Measurements from ENCODE around the gene ATP1B2.

Gene ATP1B2

GRCh38 chr17:7688808-7689316, 38.1 kb downstream of the ATP1B2 start:
- peak overlapping the region; percentile 66 for H3K4me3 ChIP-seq (ENCODE audit: low read depth, low read length)
- TF ChIP-seq CTCF (IDR thresholded peaks at IDR 0.05; ENCODE audit: insufficient read depth, low read length, missing control alignments), result no peak
- DNase-seq (ENCODE audit: low read depth, low spot score), result no peak
- ChIA-PET CTCF (interaction anchor here (0.7 to 9.5 kb wide), 23 partner anchors 11 to 175 kb away, joined by 3 to 201 read pairs (median 14); partner anchors contain the start of genes ATP1B2, MPDU1, SAT2 and SHBG), POLR2A (interaction anchor here (0.6 to 2.2 kb wide), 3 partner anchors 28 to 126 kb away, joined by 4 to 15 read pairs (median 4); no protein-coding TSS in a partner anchor)

DNA sequence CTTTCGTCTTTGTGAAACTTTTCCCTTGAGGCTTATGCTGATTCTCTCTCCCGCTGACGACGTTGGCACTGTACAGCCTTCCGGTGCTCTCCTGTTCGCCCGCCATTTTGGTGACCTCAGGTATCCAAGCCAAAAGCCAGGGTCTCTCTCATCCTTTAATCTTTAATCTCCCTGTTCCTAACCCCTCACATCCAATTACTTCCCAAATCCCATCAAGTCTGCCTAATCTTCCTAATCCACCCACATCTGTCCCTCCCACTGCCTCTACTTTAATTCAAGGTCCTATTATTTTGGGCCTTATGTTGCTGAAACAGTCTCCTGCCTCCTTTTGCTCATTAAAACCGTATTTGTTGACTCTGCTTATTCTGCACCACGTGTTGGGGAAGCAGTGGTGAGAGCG, 44.9 kb downstream of the ATP1B2 start:
- ChIA-PET CTCF (no interaction called here), POLR2A (no interaction called here)
- no peak overlapping the region for H3K4me3 ChIP-seq (ENCODE audit: low read depth, low read length)
- DNase-seq (ENCODE audit: low read depth, low spot score), result no peak
- TF ChIP-seq CTCF (IDR thresholded peaks at IDR 0.05; ENCODE audit: insufficient read depth, low read length, missing control alignments), result no peak

DNA sequence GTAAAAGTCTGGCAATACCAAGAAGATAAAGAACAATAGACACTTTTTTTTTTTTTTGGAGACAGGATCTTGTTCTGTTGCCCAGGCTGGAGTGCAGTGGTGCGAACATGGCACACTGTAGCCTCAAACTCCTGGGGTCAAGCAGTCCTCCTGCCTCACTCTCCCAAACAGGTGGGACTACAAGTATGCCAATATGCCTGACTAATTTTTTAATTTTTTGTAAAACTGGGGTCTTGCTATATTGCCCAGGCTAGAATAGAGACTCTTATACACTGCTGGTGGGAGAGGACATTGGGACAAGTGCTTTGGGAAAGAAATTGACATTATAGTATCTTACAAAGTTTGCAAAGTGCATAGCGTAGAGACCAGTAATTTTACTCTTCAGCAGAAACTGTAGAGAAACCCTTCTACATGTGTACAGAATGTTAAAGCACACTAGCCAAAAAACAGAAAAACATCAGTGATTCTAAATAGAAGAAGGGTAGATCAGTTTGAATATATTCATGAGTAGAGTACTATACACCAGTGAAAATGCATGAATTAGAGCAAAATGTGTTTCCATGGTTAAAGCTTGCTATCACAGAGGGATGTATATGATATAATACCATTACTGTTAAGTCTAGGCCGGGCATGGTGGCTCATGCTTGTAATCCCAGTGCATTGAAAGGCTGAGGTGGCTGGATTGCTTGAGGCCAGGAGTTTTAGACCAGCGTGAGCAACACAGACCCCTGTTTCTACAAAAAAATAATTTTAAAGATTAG, 47.3 kb downstream of the ATP1B2 start:
- ChIA-PET POLR2A (no interaction called here), CTCF (interaction anchor here (0.7 to 4.3 kb wide), 2 partner anchors 9 to 109 kb away, joined by 3 to 45 read pairs; partner anchors contain the start of genes TP53 and WRAP53)
- DNase-seq (ENCODE audit: low read depth, low spot score), result no peak
- no peak overlapping the region for H3K4me3 ChIP-seq (ENCODE audit: low read depth, low read length)
- TF ChIP-seq CTCF (IDR thresholded peaks at IDR 0.05; ENCODE audit: insufficient read depth, low read length, missing control alignments), result no peak

GRCh38 chr17:7700510-7700909, 49.8 kb downstream of the ATP1B2 start:
- CTCF ChIA-PET, result interaction anchor here (1.5 to 4.3 kb wide), 2 partner anchors 12 to 43 kb away, joined by 3 to 45 read pairs; partner anchors contain the start of genes TP53 and WRAP53
- no peak for TF ChIP-seq CTCF (IDR thresholded peaks at IDR 0.05; ENCODE audit: insufficient read depth, low read length, missing control alignments)
- DNase-seq (ENCODE audit: low read depth, low spot score), result no peak
- POLR2A ChIA-PET, result no interaction called here
- no peak overlapping the region for H3K4me3 ChIP-seq (ENCODE audit: low read depth, low read length)

- TF ChIP-seq CTCF (IDR thresholded peaks at IDR 0.05; ENCODE audit: insufficient read depth, low read length, missing control alignments), result no peak
- no peak for DNase-seq (ENCODE audit: low read depth, low spot score)
- no peak overlapping the region for H3K4me3 ChIP-seq (ENCODE audit: low read depth, low read length)
- POLR2A ChIA-PET, result no interaction called here
- CTCF ChIA-PET, result interaction anchor here (4.3 kb wide), 1 partner anchor 13 kb away, joined by 45 read pairs; the partner anchor contains the start of genes TP53 and WRAP53
Measured at GRCh38 chr17:7701681-7702080, 51.0 kb downstream of the ATP1B2 start.

DNA sequence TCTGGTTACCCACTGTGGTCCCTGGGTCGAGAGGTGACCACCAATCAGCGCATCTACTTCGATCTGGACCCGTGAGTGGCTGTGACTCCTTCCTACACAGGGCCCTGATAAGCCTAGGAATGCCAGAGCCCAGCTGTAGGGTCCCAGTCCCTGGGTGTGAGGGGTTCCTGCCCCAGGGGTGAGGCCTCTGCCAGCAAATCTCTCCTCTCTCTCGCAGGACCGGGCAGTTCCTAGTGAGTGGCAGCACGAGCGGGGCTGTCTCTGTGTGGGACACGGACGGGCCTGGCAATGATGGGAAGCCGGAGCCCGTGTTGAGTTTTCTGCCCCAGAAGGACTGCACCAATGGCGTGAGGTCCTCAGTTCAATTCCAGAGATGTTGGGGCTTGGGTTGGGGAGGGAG, 52.0 kb downstream of the ATP1B2 start:
- CTCF ChIA-PET, result interaction anchor here (1.4 to 2.2 kb wide), 2 partner anchors 15 to 357 kb away, joined by 3 to 25 read pairs; partner anchors contain the start of genes TP53 and WRAP53
- DNase-seq (ENCODE audit: low read depth, low spot score), result no peak
- no peak for TF ChIP-seq CTCF (IDR thresholded peaks at IDR 0.05; ENCODE audit: insufficient read depth, low read length, missing control alignments)
- POLR2A ChIA-PET, result interaction anchor here (0.7 kb wide), 1 partner anchor 155 kb away, joined by 4 read pairs; the partner anchor contains the start of gene NAA38
- no peak overlapping the region for H3K4me3 ChIP-seq (ENCODE audit: low read depth, low read length)
